AG10803 (cell line): ENCODE data around the gene UBE4B.
"Not testable (repeated sequence)": the region's sequence is repeated elsewhere in the genome, so short reads cannot be mapped to it uniquely, and the experiment has no call there.

Experiments used
- DNase-seq: peaks from one replicate; pipeline ENCODE4 v3.0.0; 2010; ENCODE audit warnings: low read depth
- H3K4me3 ChIP-seq: 2 replicates; pipeline ENCODE4 v1.5.1; 2011; ENCODE audit warnings: mild to moderate bottlenecking, low read length, control low read depth
- CTCF ChIP-seq: conservative IDR thresholded peaks from 2 replicates; pipeline ENCODE4 v1.5.1; 2011; ENCODE audit warnings: mild to moderate bottlenecking, low read length, control low read depth, inconsistent platforms

UBE4B gene

GRCh38 chr1:10022656-10023055 lies 10.1 kb upstream of the UBE4B start:
- H3K4me3 ChIP-seq: no peak overlapping the region
- no peak for TF ChIP-seq CTCF
- no peak for DNase-seq

DNA sequence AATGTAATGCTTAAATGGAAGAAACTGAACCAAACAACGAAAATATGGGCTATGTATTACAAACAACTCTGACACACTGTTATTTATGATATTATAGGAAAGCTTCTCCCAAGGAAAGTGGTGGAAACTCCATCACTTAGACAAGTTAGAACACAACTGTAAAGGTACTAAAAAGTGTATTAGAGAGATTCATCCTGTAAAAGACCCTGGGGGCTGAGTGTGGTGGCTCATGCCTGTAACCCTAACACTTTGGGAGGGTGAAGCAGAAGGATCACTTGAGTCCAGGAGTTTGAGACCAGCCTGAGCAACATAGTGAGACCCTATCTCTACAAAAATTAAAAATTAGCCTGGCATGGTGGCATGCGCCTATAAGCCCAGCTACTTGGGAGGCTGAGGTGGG lies 7.4 kb upstream of the UBE4B start:
- no peak for TF ChIP-seq CTCF
- DNase-seq: no peak
- no peak overlapping the region for H3K4me3 ChIP-seq

- no peak for DNase-seq
- no peak overlapping the region for H3K4me3 ChIP-seq
- no peak for TF ChIP-seq CTCF
These were observed 5.7 kb upstream of the UBE4B start for GRCh38 chr1:10027027-10027426.

DNA sequence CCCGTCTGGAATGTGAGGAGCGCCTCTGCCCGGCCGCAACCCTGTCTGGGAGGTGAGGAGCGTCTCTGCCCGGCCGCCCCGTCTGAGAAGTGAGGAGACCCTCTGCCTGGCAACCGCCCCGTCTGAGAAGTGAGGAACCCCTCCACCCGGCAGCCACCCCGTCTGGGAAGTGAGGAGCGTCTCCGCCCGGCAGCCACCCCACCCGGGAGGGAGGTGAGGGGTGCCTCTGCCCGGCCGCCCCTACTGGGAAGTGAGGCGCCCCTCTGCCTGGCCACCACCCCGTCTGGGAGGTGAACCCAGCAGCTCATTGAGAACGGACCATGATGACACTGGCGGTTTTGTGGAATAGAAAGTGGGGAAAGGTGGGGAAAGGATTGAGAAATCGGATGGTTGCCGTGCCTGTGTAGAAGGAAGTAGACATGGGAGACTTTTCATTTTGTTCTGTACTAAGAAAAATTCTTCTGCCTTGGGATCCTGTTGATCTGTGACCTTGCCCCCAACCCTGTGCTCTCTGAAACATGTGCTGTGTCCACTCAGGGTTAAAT lies 3.7 kb upstream of the UBE4B start:
- not testable (repeated sequence) for DNase-seq

GRCh38 chr1:10031461-10031860 lies 1.3 kb upstream of the UBE4B start:
- DNase-seq: peak; percentile 80
- TF ChIP-seq CTCF: no peak
- no peak overlapping the region for H3K4me3 ChIP-seq

More for the DNA sequence above, 3.7 kb upstream of the UBE4B start:
- H3K4me3 ChIP-seq: not testable (repeated sequence)

GRCh38 chr1:10033359-10033845 lies 644 bp downstream of the UBE4B start:
- DNase-seq: peak; percentile 24
- TF ChIP-seq CTCF: 0 out of 2 replicates have a peak, but pooled peaks have one; percentile 6
- peak overlapping the region; percentile 100 for H3K4me3 ChIP-seq

- no peak for DNase-seq
- H3K4me3 ChIP-seq: no peak overlapping the region
- no peak for TF ChIP-seq CTCF
These were observed 10.0 kb downstream of the UBE4B start for GRCh38 chr1:10042746-10043145.
